ENCODE measurements around the gene TPSD1.

DNA sequence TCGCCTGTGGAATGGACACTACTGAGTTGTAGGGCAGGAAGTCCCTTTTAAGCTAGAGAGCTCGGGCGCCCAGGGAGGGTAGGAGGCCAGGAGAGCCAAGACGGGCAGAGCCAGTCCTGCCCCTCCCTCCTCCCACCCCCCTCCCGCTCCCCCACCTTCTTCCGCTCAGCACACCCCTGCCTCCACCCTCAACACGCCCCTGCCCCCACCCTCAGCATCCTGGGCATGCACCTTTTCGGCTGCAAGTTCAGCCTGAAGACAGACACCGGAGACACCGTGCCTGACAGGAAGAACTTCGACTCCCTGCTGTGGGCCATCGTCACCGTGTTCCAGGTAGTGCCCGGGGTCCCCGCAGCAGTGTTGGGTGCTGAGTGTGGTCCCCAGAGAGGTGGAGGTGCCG is 49.1 kb upstream of the TPSD1 start:
- TF ChIP-seq EZH2phosphoT487 (IDR thresholded peaks at IDR 0.05; ENCODE audit: insufficient read depth, low read depth) (no peak), EZH2 (IDR thresholded peaks at IDR 0.05; ENCODE audit: insufficient read depth, poor library complexity, severe bottlenecking) (no peak)
